Peyer's patch (tissue), 4 donors: ENCODE measurements around the gene GAL3ST1. TPM values are rescaled to one million over a fixed set of nuclear protein-coding genes. Genes with fewer than 3 reads are reported as not detected.

ENCODE experiments used
- DNase-seq, 3 donors: peaks; one replicate each; pipeline ENCODE4 v3.0.0-alpha.2; 2017 to 2019
- H3K27ac ChIP-seq, 4 donors: fragments of 200-600 bp; sonication (generic); one replicate each; pipeline ENCODE4 v1.5.1; 2016 to 2019
- H3K27me3 ChIP-seq, 2 donors: fragments of 200-600 bp; sonication (generic); one replicate each; pipeline ENCODE4 v1.5.1; 2019
- H3K36me3 ChIP-seq, 3 donors: fragments of 200-600 bp; sonication (generic); one replicate each; pipeline ENCODE4 v1.5.1; 2016 to 2019
- H3K4me1 ChIP-seq, 4 donors: fragments of 200-600 bp; sonication (generic); one replicate each; pipeline ENCODE4 v1.5.1; 2016 to 2019
- H3K4me3 ChIP-seq, 4 donors: fragments of 200-600 bp; sonication (generic); 1 replicate in 3 of 4; 2 replicates in 1 of 4; pipeline ENCODE4 v1.5.1; 2016 to 2019; ENCODE audit warnings: mild to moderate bottlenecking in 1 of 4
- H3K9me3 ChIP-seq, 4 donors: fragments of 200-600 bp; sonication (generic); one replicate each; pipeline ENCODE4 v1.5.1; 2016 to 2019; ENCODE audit warnings: mild to moderate bottlenecking in 1 of 4
- POLR2A ChIP-seq, 2 donors: fragments of 450-650 bp; IDR thresholded peaks; one replicate each; pipeline ENCODE4 v1.5.1; 2017; ENCODE audit warnings: antibody characterized with exemption in 2 of 2, mild to moderate bottlenecking in 2 of 2, moderate library complexity in 2 of 2
- total RNA-seq, 4 donors: library from RNA; depleted of rRNA; stranded (reverse); fragments of >200 nt; gene quantifications; one replicate each; pipeline ENCODE4 v1.1.0, GENCODE V29; 2016
- TF ChIP-seq, protein P1 (sequence below), 6 experiments: fragments of 450-650 bp in 4 of 6; fragments of 200-600 bp in 2 of 6; sonication (generic) in 1 of 6; IDR thresholded peaks; one replicate each; pipeline ENCODE4 v1.5.1; 2017 to 2019; ENCODE audit warnings: antibody characterized with exemption in 6 of 6, mild to moderate bottlenecking in 3 of 6, moderate library complexity in 1 of 6

GAL3ST1 gene
- total RNA-seq, 4 donors from 2014 or later: 19.0 to 98.5 (median 57.2) TPM

DNA sequence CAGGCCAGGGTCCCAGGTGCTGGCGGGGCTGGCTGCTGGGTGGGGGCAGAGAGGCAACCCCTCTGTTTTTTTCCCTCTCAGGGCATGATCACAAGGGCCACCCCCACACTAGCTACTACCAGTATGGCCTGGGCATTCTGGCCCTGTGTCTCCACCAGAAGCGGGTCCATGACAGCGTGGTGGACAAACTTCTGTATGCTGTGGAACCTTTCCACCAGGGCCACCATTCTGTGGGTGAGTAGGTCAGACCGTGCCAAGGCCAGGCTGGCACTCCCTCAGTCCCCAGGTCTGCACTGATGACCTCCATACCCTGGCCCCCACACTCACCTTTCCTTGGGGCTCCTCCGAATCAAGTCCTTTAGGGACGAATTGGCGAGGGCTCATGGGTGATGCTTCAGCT is 39.8 kb upstream of the GAL3ST1 start:
- no peak overlapping the region for H3K27ac ChIP-seq
- TF ChIP-seq, protein P1, sequence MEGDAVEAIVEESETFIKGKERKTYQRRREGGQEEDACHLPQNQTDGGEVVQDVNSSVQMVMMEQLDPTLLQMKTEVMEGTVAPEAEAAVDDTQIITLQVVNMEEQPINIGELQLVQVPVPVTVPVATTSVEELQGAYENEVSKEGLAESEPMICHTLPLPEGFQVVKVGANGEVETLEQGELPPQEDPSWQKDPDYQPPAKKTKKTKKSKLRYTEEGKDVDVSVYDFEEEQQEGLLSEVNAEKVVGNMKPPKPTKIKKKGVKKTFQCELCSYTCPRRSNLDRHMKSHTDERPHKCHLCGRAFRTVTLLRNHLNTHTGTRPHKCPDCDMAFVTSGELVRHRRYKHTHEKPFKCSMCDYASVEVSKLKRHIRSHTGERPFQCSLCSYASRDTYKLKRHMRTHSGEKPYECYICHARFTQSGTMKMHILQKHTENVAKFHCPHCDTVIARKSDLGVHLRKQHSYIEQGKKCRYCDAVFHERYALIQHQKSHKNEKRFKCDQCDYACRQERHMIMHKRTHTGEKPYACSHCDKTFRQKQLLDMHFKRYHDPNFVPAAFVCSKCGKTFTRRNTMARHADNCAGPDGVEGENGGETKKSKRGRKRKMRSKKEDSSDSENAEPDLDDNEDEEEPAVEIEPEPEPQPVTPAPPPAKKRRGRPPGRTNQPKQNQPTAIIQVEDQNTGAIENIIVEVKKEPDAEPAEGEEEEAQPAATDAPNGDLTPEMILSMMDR (IDR thresholded peaks at IDR 0.05): no peak
- TF ChIP-seq POLR2A (IDR thresholded peaks at IDR 0.05): no peak
- H3K27me3 ChIP-seq: no peaks in the 10 kb centered on the region
- H3K9me3 ChIP-seq: no peaks in the 10 kb centered on the region
- H3K4me1 ChIP-seq: peaks cover 0 to 8% (median 2%) of the 10 kb centered on the region in 4 donors
- H3K4me3 ChIP-seq: no peak overlapping the region
- H3K36me3 ChIP-seq: peaks cover 0 to 63% (median 0%) of the 10 kb centered on the region in 3 donors
- no peak for DNase-seq

DNA sequence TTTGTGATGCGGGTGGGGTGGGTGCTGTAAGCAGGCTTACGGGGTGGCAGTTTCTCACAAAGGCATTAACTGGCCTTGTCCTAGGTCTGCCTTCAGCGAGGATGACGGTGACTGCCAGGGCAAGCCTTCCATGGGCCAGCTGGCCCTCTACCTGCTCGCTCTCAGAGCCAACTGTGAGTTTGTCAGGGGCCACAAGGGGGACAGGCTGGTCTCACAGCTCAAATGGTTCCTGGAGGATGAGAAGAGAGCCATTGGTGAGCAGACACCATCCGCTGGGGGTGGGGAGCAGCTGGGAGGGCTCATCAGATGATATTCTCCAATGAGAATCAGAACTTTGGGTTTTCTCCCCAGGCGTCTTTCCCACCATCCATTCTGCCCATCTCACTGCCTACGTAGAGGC is 38.3 kb upstream of the GAL3ST1 start:
- Histone ChIP-seq H3K36me3 (peaks cover 0 to 50% (median 0%) of the 10 kb centered on the region in 3 donors), H3K27ac (no peak overlapping the region), H3K9me3 (no peaks in the 10 kb centered on the region), H3K4me3 (no peak overlapping the region), H3K4me1 (peaks cover 0 to 22% (median 6%) of the 10 kb centered on the region in 4 donors), H3K27me3 (no peaks in the 10 kb centered on the region)
- TF ChIP-seq, protein P1 (IDR thresholded peaks at IDR 0.05): no peak
- DNase-seq: no peak

DNA sequence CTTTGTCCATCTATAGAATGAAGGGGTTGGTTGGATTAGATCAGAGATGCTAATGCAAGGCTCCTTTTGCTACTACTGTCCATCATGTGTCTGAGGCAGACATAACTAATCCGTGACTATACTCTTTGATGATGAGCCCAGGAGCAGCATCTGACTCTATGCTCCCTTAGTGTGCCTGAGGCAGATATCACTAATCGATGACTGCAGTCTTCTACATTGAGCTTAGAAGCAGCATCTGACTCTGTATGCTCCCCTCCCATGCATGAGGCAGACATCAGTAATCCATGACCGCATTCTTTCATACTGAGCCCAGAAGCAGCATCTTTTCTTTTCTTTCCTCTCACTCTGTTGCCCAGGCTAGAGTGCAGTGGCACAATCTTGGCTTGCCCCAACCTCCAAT is 36.7 kb upstream of the GAL3ST1 start:
- no peaks in the 10 kb centered on the region for H3K27me3 ChIP-seq
- H3K9me3 ChIP-seq: no peaks in the 10 kb centered on the region
- no peak overlapping the region for H3K27ac ChIP-seq
- TF ChIP-seq POLR2A (IDR thresholded peaks at IDR 0.05): no peak
- TF ChIP-seq, protein P1 (IDR thresholded peaks at IDR 0.05): no peak
- H3K4me1 ChIP-seq: peaks cover 0 to 31% (median 8%) of the 10 kb centered on the region in 4 donors
- H3K4me3 ChIP-seq: no peak overlapping the region
- peaks cover 0 to 35% (median 0%) of the 10 kb centered on the region in 3 donors for H3K36me3 ChIP-seq
- DNase-seq: no peak

DNA sequence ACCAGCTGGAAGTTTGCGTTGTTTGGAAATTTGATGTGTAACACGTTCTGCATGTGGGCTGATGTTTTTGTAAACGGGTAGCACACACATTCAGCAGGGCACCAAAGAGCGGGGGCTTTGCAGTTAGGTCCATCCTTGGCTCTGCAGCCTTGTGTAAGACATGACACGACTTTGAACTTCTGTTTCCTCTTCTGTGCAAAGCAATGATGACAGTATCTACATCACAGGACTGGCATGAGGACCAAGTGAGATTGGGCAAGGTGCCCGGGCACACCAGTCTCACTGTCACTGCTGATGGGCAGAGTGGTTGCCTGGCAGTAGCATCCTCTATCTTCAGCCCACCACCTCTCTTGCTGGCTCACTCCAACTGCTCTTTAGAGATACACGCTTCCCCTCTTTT is 35.8 kb upstream of the GAL3ST1 start:
- no peak for DNase-seq
- Histone ChIP-seq H3K9me3 (no peaks in the 10 kb centered on the region), H3K4me1 (peaks cover 0 to 37% (median 11%) of the 10 kb centered on the region in 4 donors), H3K27me3 (no peaks in the 10 kb centered on the region), H3K27ac (no peak overlapping the region), H3K36me3 (peaks cover 0 to 35% (median 0%) of the 10 kb centered on the region in 3 donors), H3K4me3 (no peak overlapping the region)
- no peak for TF ChIP-seq POLR2A (IDR thresholded peaks at IDR 0.05)
- TF ChIP-seq, protein P1 (IDR thresholded peaks at IDR 0.05): no peak

DNA sequence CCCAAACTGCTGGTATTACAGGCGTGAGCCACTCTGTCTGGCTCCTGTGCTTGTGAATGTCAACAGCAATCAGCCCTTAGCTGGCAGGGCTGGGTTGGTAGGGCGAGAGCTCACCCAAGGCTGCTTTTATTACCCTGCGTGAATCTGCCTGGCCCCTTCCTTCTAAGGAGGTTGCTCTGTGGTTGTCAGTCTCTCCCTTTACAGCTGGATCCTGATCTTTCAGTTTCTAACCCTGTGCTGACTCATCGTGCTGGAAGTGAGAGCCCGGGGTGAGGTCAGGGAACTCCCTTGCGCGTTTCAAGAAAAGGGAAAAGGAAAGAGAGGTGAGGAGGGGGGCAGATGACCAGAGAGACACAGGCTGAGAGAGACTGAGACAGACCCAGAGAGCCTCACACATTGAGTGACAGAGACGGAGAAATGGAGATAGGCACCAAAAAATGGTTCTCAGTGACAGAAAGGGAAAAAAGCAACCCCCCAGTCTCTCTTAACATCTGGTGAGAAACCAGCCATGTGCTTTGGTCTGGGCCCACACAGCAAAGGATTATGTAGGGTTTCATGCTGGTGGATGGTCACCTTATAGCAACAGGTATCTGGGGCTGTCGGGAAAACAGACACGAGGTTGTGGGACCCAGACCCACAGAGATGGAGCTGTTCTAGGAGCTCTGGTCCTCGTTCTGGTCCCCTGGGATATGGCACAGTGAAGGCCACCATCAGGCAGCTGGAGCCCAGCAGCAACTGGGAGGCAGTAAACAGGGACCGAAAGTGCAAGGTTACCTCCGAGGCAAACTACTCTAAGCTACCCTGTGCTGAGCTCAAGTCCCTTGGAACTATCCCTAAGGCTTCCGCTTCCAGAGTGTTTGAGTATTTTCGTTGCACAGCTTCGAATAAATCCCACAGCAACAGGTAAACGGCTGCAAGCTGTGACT is 35.1 kb upstream of the GAL3ST1 start:
- peak in 2 of 3 donors; percentile 76 to 86 for DNase-seq

More for the DNA sequence above, 35.1 kb upstream of the GAL3ST1 start:
- TF ChIP-seq POLR2A (IDR thresholded peaks at IDR 0.05): peak; percentile 51 to 82
- TF ChIP-seq, protein P1 (IDR thresholded peaks at IDR 0.05): no peak
- Histone ChIP-seq H3K9me3 (no peaks in the 10 kb centered on the region), H3K27me3 (no peaks in the 10 kb centered on the region), H3K4me1 (peaks cover 0 to 37% (median 11%) of the 10 kb centered on the region in 4 donors), H3K27ac (peak overlapping the region; percentile 54 to 77 (median 66)), H3K4me3 (peak overlapping the region in 1 of 4 donors; percentile 69), H3K36me3 (peaks cover 0 to 32% (median 0%) of the 10 kb centered on the region in 3 donors)
